ENCODE data around the gene PLEKHM3.
A peak's percentile ranks its signal among the peaks of the same experiment; 100 is the strongest.

The PLEKHM3 gene

DNA sequence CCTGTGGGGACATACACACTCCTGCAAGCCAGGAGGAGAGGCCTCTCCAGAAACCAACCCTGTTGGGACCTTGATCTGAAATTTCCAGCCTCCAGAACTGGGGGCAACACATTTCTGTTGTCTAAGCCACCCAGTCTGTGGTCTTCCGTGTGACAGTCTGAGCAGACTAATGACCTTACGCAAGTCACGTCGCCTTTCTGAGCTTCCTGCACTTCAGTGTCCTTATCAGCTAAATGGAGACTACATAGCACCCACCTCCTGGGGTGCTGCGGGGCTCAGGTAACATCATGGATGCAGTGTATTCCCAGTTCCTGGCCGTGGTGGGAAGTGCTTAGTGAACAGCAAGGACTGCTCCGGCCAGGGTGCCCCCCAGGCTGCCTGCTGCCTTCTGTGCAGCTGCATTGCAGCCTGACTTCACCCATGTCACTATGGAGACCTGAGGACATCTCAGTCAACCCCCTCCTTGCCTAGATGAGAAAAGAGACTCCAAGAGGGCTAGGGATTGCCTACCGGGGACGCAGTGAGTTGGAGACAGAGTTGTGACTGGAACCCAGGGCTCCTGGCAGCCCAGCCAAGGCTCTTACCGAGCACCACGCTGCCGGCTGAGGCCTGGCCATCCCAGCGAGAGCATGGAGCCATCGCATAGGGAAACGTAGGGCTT is 194.4 kb downstream of the PLEKHM3 start:
- Histone ChIP-seq H3K36me3 (no peaks in the 10 kb centered on the region; the same call in 1 of the 2 replicates), H3K27ac (no peak overlapping the region), H3K4me3 (ENCODE audit: low read depth, low read length) (no peak overlapping the region), H3K9me3 (ENCODE audit: severe bottlenecking) (no peaks in the 10 kb centered on the region), H3K27me3 (ENCODE audit: insufficient read depth, low read depth, severe bottlenecking) (no peaks in the 10 kb centered on the region)
- DNase-seq, result no peak
- TF ChIP-seq CTCF (IDR thresholded peaks at IDR 0.05; ENCODE audit: low read depth, low read length), result no peak

DNA sequence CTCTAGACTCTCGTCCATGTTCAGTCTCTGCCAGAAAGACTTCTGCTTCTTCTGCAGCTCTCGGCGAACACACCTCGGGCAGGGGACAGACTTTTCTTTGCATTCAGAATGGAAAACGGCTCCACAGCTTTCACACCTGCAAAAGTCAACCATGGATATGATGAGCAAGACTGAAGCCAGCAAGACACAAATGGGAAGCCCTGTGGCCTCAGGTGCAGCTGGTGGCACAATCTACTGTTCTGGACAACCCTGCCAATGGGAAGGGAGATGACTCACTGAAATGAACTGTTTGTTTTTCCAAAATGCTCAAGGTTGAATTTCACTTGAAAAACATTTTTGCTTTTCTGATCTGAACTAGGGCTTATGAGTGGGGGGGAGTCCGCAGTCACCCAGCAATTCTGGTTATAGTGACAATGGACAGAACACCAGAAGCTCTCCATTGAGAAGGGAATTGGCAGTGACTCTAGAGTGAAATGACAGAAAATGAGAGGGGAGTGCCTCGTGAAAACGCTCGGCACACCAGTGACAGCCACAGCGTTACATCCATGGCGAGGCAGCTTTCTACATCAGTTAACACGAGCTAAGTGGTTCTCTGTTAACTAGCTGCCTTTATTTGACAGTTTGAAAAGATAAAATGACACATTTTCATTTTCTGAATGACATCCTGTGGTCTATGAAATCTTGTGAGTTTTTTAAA is 196.8 kb downstream of the PLEKHM3 start:
- Histone ChIP-seq H3K27me3 (ENCODE audit: insufficient read depth, low read depth, severe bottlenecking) (no peaks in the 10 kb centered on the region), H3K27ac (no peak overlapping the region), H3K9me3 (ENCODE audit: severe bottlenecking) (no peaks in the 10 kb centered on the region), H3K4me3 (ENCODE audit: low read depth, low read length) (no peak overlapping the region), H3K36me3 (no peaks in the 10 kb centered on the region; the same call in 1 of the 2 replicates)
- TF ChIP-seq CTCF (IDR thresholded peaks at IDR 0.05; ENCODE audit: low read depth, low read length), result no peak
- DNase-seq, result no peak

DNA sequence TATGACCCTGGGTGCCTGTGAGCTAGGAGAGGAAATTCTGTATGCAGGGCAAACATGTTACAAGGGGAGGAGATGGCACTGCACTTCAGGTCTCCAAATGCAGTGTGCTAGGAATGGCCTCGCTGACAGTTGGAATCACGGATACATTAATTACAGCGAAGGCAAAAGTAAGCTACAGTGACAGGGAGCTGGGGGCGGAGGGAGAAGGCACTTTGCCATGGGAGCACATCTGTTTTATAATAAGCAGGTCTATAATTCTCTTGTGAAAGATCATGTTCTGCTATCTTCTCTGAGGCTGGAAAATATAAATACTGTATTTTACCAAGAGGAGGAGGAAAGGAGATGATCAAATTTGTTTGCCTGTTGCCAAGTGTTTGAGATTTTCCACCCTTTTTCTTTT is 199.3 kb downstream of the PLEKHM3 start:
- no peaks in the 10 kb centered on the region; the same call in 1 of the 2 replicates for H3K36me3 ChIP-seq
- H3K4me3 ChIP-seq (ENCODE audit: low read depth, low read length), result no peak overlapping the region
- no peak for DNase-seq
- H3K9me3 ChIP-seq (ENCODE audit: severe bottlenecking), result no peaks in the 10 kb centered on the region
- TF ChIP-seq CTCF (IDR thresholded peaks at IDR 0.05; ENCODE audit: low read depth, low read length), result no peak
- H3K27me3 ChIP-seq (ENCODE audit: insufficient read depth, low read depth, severe bottlenecking), result no peaks in the 10 kb centered on the region
- H3K27ac ChIP-seq, result no peak overlapping the region

DNA sequence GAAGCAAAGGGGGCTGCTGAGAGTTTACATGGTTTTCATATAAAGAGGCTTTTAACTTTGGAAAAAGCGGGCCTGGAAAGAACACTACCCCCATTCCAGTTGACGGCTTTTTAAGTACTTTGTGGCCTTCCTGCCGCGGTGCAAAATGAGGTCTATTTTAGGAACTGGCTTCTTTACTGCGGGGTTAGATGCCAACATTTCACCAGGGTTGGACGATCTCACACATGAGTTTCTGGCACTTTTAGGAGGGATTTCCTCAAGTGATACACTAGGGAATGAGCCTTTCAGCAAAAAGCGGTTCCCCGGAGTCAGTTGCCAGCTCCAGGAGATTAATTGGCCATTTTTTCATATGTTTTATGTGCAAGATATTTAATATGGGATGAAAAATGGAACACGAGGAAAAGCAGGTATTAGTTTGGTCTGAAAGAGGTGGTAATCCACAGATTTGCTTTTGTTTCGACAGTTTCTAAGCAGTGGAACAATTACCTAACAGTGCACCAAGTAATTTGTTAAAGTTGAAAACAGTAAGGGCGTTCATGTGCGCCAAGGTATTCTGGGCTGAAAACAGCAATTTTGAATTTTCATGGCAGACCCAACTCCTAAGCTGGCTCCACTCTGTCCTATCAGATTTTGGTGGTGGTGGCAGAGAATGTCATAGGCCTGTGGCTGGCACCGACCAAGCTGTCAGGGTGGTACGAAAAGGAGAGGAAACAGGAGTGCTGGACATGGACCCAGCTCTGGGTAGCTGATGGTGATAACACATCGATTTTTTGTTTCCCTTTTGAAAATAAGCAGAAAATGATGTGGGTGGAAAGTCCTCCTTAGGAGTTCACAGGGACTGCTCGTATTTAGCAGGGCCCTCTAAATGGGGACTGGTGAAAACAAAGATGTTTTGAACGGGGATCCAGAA is 200.0 kb downstream of the PLEKHM3 start:
- Histone ChIP-seq H3K9me3 (ENCODE audit: severe bottlenecking) (no peaks in the 10 kb centered on the region), H3K4me3 (ENCODE audit: low read depth, low read length) (no peak overlapping the region), H3K36me3 (no peaks in the 10 kb centered on the region; the same call in 1 of the 2 replicates), H3K27me3 (ENCODE audit: insufficient read depth, low read depth, severe bottlenecking) (no peaks in the 10 kb centered on the region), H3K27ac (no peak overlapping the region)
- DNase-seq, result no peak
- TF ChIP-seq CTCF (IDR thresholded peaks at IDR 0.05; ENCODE audit: low read depth, low read length), result no peak

DNA sequence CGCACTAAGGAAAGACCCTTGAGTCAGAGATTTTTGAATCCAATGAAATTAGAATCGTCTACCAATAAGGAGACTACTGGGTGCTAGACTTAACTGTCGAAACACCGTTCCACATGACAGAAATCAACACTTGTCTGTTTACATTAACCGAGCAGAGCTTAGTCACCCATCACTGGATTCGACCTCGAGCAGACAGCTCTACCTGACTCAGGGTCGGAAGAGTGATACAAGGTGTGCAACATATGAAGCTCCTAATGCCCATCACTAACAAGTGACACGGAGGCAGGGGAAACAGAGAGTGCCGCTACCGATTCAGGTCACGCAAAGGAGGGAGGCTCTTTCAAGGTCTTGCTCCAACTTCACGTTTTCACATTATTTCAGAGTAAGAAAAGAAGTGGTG is 201.5 kb downstream of the PLEKHM3 start:
- Histone ChIP-seq H3K27ac (no peak overlapping the region), H3K36me3 (no peaks in the 10 kb centered on the region; the same call in 1 of the 2 replicates)

More for the DNA sequence above, 201.5 kb downstream of the PLEKHM3 start:
- DNase-seq, result peak; percentile 12
- Histone ChIP-seq H3K27me3 (ENCODE audit: insufficient read depth, low read depth, severe bottlenecking) (no peaks in the 10 kb centered on the region), H3K9me3 (ENCODE audit: severe bottlenecking) (no peaks in the 10 kb centered on the region), H3K4me3 (ENCODE audit: low read depth, low read length) (no peak overlapping the region)
- TF ChIP-seq CTCF (IDR thresholded peaks at IDR 0.05; ENCODE audit: low read depth, low read length), result no peak
